HG02870 (cell line): ENCODE data around the gene CCDC197.

Experiments
- ATAC-seq: cut with Tn5 transposase; IDR thresholded peaks from one replicate; pipeline ENCODE4 v1.9.1; 2021; ENCODE audit warnings: mild to moderate bottlenecking, moderate library complexity; ENCODE audit not compliant: unreplicated experiment

CCDC197 gene

GRCh38 chr14:94022532-94023411 is 25.7 kb downstream of the CCDC197 start:
- no peak for ATAC-seq

GRCh38 chr14:94024549-94024948 is 27.4 kb downstream of the CCDC197 start:
- ATAC-seq, result no peak

- ATAC-seq, result no peak
Measured at GRCh38 chr14:94025720-94026119, 28.6 kb downstream of the CCDC197 start.

GRCh38 chr14:94026173-94026888 is 29.2 kb downstream of the CCDC197 start, which contains the start of gene OTUB2:
Gene OTUB2, plus strand, starts transcription at chr14:94026340. Its CDS starts 198 bp downstream, at chr14:94026538.
- ATAC-seq, result peak; percentile 99

GRCh38 chr14:94026889-94027469 is 29.9 kb downstream of the CCDC197 start:
- ATAC-seq, result no peak

GRCh38 chr14:94027566-94028449 is 30.7 kb downstream of the CCDC197 start:
- ATAC-seq, result no peak

GRCh38 chr14:94028450-94028826 is 31.3 kb downstream of the CCDC197 start:
- ATAC-seq, result no peak

- no peak for ATAC-seq
Measured at GRCh38 chr14:94029265-94029664, 32.2 kb downstream of the CCDC197 start.

- no peak for ATAC-seq
Measured at GRCh38 chr14:94029671-94030203, 32.6 kb downstream of the CCDC197 start.

GRCh38 chr14:94030571-94030970 is 33.5 kb downstream of the CCDC197 start:
- no peak for ATAC-seq

GRCh38 chr14:94031161-94031882 is 34.2 kb downstream of the CCDC197 start:
- ATAC-seq, result no peak

- no peak for ATAC-seq
Measured at GRCh38 chr14:94031883-94032279, 34.8 kb downstream of the CCDC197 start.

GRCh38 chr14:94034886-94035285 is 37.8 kb downstream of the CCDC197 start:
- ATAC-seq, result no peak

GRCh38 chr14:94036313-94037167 is 39.4 kb downstream of the CCDC197 start:
- peak; percentile 74 for ATAC-seq

- no peak for ATAC-seq
Measured at GRCh38 chr14:94037954-94038353, 40.9 kb downstream of the CCDC197 start.

GRCh38 chr14:94038510-94038909 is 41.4 kb downstream of the CCDC197 start:
- ATAC-seq, result no peak

- ATAC-seq, result no peak
Measured at GRCh38 chr14:94038921-94039629, 42.0 kb downstream of the CCDC197 start.

GRCh38 chr14:94040247-94040646 is 43.1 kb downstream of the CCDC197 start:
- no peak for ATAC-seq
